ENCODE data around the gene GOLGA1.
"Not testable (repeated sequence)": the region's sequence is repeated elsewhere in the genome, so short reads cannot be mapped to it uniquely, and the experiment has no call there.

GOLGA1 gene

GRCh38 chr9:124941679-124942561 is 1.0 kb upstream of the GOLGA1 start:
- peak; percentile 23 to 57 (median 33) for DNase-seq (ENCODE audit: low read depth in 4 of 4, low spot score in 1 of 4)

GRCh38 chr9:124940521-124940893 is 376 bp downstream of the GOLGA1 start:
- peak in 2 of 4 experiments; percentile 8 to 15 for DNase-seq (ENCODE audit: low read depth in 4 of 4, low spot score in 1 of 4)

GRCh38 chr9:124939944-124940343 is 939 bp downstream of the GOLGA1 start:
- no peak for DNase-seq (ENCODE audit: low read depth in 4 of 4, low spot score in 1 of 4)

- no peak for DNase-seq (ENCODE audit: low read depth in 4 of 4, low spot score in 1 of 4)
Measured at GRCh38 chr9:124934290-124934689, 6.6 kb downstream of the GOLGA1 start.

GRCh38 chr9:124932333-124932732 is 8.6 kb downstream of the GOLGA1 start:
- no peak for DNase-seq (ENCODE audit: low read depth in 4 of 4, low spot score in 1 of 4)

GRCh38 chr9:124929464-124929863 is 11.4 kb downstream of the GOLGA1 start:
- no peak for DNase-seq (ENCODE audit: low read depth in 4 of 4, low spot score in 1 of 4)

GRCh38 chr9:124928116-124928515 is 12.8 kb downstream of the GOLGA1 start:
- DNase-seq (ENCODE audit: low read depth in 4 of 4, low spot score in 1 of 4): no peak

GRCh38 chr9:124920394-124920793 is 20.5 kb downstream of the GOLGA1 start:
- DNase-seq (ENCODE audit: low read depth in 4 of 4, low spot score in 1 of 4): not testable (repeated sequence)

GRCh38 chr9:124914753-124915405 is 26.0 kb downstream of the GOLGA1 start:
- no peak for DNase-seq (ENCODE audit: low read depth in 4 of 4, low spot score in 1 of 4)

- DNase-seq (ENCODE audit: low read depth in 4 of 4, low spot score in 1 of 4): no peak
Measured at GRCh38 chr9:124913378-124913777, 27.5 kb downstream of the GOLGA1 start.

- DNase-seq (ENCODE audit: low read depth in 4 of 4, low spot score in 1 of 4): no peak
Measured at GRCh38 chr9:124911766-124912165, 29.1 kb downstream of the GOLGA1 start.

- DNase-seq (ENCODE audit: low read depth in 4 of 4, low spot score in 1 of 4): no peak
Measured at GRCh38 chr9:124908098-124908497, 32.8 kb downstream of the GOLGA1 start.

- no peak for DNase-seq (ENCODE audit: low read depth in 4 of 4, low spot score in 1 of 4)
Measured at GRCh38 chr9:124906966-124907365, 33.9 kb downstream of the GOLGA1 start.

GRCh38 chr9:124899845-124900244 is 41.0 kb downstream of the GOLGA1 start:
- DNase-seq (ENCODE audit: low read depth in 4 of 4, low spot score in 1 of 4): no peak

- no peak for DNase-seq (ENCODE audit: low read depth in 4 of 4, low spot score in 1 of 4)
Measured at GRCh38 chr9:124897570-124898460, 43.1 kb downstream of the GOLGA1 start.

GRCh38 chr9:124894741-124895170 is 46.1 kb downstream of the GOLGA1 start:
- DNase-seq (ENCODE audit: low read depth in 4 of 4, low spot score in 1 of 4): no peak

GRCh38 chr9:124894035-124894740 is 46.7 kb downstream of the GOLGA1 start:
- DNase-seq (ENCODE audit: low read depth in 4 of 4, low spot score in 1 of 4): no peak

- DNase-seq (ENCODE audit: low read depth in 4 of 4, low spot score in 1 of 4): no peak
Measured at GRCh38 chr9:124890179-124890578, 50.7 kb downstream of the GOLGA1 start.

- DNase-seq (ENCODE audit: low read depth in 4 of 4, low spot score in 1 of 4): no peak
Measured at GRCh38 chr9:124889006-124889405, 51.9 kb downstream of the GOLGA1 start.

- no peak for DNase-seq (ENCODE audit: low read depth in 4 of 4, low spot score in 1 of 4)
Measured at GRCh38 chr9:124887832-124888231, 53.1 kb downstream of the GOLGA1 start.
